Stimulated activated CD8-positive, alpha-beta memory T cell treated with anti-CD3 and anti-CD28 coated beads, Interleukin-12 subunit alpha, Interleukin-12 subunit beta, amount 100 ng/mL, for 24 hours (primary cell): ENCODE data around the gene MATCAP1.
A peak's percentile ranks its signal among the peaks of the same experiment; 100 is the strongest.

Source experiments
- DNase-seq: peaks from one replicate; pipeline ENCODE4 v3.0.0-alpha.2; 2020; ENCODE audit errors: extremely low read depth

Gene MATCAP1

GRCh38 chr16:67183627-67184452 lies at the start of gene MATCAP1:
MATCAP1 (minus strand) TSS chr16:67183963; CDS start chr16:67180610, 3,353 bp downstream.
- peak; percentile 79 for DNase-seq

- DNase-seq, result no peak
These were observed 47.3 kb upstream of the MATCAP1 start for GRCh38 chr16:67230809-67231660.

DNA sequence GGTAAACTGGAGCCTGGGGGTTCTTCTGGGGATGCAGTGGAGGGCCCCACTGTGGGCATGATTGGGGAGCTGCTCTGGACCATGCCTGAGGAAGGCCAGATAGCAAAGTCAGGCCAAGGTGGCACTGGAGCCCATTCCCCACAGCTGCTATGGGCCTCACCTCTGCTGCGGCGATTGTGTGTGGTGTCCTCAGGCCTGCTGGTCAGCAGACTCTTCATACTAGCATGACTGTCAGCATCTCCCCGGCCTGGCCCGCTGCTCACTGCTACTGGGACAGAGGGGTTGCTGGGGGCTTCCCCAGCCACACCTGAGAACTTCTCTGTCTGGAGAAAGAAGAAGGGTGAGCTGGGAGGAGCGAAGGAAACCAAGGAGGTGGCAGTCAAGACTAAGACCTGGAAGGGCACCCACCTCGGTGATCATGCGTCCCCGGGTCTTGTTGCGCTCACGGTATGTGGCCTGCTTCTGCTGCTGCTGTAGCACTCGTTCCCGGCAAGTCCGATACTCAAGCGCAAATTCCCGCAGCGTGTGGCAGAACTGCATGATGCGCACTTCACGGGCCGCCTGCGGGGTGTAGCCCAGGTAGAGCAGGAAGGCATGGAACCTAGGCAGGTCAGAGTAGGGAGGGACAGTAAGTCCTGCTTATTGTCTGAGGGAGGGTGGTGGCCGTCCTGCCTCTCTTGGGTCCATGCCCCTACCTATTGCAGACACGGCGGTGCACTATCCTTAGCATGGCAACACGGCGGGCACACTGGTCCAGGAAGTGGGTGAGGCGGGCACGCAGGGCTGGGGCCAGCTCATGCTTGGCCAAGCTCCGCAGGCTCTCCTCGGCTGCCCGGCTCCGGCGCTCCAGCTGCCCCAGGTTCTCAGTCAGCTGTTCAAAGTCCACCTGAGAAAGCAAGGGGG lies 46.4 kb upstream of the MATCAP1 start:
- DNase-seq, result no peak

DNA sequence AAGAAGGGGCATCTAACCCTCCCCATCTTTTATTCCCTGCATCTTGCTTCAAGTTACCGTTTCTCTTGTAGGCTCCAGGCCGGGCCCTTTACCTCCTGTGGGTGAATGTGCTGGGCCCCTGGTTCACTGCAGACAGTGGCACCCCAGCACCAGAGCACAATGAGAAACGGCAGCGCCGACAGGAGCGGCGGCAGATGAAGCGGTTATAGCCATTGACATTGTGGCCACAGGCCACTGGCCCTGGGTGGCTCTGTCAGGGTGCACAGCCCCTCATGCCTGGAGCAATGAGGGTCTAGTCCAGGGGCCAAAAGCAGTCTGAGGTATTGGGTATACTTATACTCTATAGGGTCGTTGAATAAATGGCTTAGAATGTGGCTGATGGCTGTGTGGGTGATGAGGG lies 45.1 kb upstream of the MATCAP1 start:
- DNase-seq, result no peak

DNA sequence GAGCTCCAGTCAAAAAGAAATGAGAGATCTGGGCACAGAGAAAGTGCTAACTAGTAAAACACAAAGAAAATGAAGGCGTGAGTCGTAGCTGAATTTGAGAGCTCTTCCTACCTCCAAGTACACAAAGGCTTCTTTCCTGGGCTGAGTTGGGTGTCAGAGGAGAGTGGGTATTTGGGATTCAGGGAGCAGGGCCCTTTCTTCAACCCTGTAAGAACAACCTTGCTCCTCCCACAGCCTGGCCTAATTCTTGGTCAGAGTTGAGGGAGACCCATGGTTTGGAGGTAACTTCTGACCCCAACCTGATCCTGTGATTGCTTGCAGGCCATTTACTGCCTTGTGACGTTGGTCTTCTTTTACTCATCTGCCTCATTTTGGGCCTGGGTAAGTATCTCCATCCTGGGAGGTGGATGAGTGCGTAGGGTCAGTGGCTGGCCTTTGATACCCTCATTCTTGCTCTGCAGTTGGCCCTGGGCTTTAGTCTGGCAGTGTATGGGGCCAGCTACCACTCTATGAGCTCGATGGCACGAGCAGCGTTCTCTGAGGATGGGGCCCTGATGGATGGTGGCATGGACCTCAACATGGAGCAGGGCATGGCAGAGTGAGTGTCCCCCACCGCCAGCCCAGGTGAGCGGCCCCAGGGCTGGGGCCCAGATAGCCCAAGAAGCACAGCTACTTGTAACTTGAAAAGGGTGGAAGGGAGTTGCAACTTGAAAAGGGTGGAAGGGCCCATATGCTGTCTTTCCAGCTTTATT lies 44.4 kb upstream of the MATCAP1 start:
- no peak for DNase-seq

GRCh38 chr16:67227567-67227921 lies 43.8 kb upstream of the MATCAP1 start:
- DNase-seq, result no peak

GRCh38 chr16:67226804-67227566 lies 43.2 kb upstream of the MATCAP1 start, which contains the start of gene TMEM208:
TMEM208 (plus strand) TSS chr16:67227130; CDS start chr16:67227219, 89 bp downstream.
- peak; percentile 95 for DNase-seq

- no peak for DNase-seq
These were observed 42.6 kb upstream of the MATCAP1 start for GRCh38 chr16:67226295-67226803.

DNA sequence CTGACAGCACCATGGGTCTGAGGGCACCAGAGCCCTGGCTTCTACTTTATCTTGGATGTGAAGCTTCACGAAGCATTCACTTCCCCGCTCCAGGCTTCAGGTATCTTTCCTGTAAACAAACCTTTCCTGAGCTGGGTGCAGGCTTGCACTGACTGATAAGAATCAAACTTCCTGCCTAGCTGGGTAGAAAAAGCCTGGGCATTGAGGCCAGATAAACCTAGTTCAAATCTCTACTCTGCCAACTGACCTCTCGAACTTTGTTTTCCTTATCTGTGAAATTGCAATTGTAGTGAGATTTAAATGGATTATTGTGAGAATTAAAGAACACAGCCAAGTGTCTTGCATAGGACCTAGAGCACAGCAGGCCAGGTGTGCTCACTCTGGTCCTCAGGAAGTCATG lies 40.2 kb upstream of the MATCAP1 start:
- no peak for DNase-seq

DNA sequence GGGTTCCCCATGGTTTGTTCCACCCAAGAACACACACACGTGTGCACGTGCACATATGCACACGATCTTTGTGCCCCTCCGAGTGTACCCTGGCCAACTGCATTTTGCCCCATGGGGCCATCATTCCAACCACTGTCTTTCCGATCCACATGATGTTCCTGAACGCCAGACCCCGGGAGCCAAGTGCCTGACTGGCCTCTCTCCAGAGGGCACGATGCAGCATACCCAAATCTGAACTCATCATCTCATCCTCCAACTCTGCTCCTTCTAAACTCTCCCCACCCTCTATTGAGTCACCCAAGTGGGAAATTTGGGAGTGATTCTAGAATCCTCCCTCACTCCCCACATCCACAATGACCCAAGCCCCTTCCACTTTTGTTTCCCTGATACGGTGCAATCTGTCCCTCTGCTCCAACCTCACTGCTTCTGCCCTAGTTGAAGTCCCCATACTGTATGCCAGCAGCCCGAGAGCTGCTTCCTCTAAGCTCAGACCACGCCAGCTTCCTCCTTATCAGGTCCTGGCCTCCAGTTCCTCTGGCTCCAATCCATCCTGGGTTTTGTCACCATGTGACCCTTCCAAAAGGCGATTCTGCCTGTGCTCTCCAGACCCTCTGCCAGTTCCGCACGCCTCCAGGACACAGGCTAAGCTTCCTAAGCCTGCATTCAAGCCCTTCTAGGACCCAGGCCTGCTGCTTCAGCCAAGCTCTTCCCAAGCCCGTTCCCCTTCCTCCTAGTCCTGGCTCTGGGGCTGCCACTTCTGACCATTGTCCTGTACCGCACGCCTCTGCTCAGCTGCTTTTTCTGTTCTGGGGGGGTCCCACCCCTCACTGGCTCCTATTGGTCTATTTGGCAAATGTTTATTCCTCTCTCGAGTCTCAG lies 33.1 kb upstream of the MATCAP1 start:
- DNase-seq, result no peak

DNA sequence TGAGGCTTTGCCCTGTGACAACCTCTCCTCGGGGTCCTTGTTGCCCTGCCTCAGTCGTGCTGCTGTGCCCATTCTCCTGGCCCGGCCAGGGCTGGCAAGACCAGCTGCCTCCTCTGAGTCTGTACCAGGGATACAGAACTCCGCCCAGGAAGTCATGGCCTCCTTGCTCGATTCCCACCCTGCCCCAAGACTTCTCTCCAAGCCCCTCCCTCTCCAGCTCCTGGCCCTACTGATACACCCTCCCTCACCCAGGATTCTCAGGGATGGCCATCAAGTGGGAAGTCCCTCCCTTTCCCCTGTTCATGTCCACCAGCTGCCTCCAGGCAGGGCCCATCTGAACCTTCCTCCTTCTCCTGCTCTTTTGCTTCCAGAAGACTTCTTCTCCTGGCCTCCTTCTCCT lies 31.9 kb upstream of the MATCAP1 start:
- DNase-seq, result no peak

GRCh38 chr16:67213197-67214019 lies 29.6 kb upstream of the MATCAP1 start:
- no peak for DNase-seq

DNA sequence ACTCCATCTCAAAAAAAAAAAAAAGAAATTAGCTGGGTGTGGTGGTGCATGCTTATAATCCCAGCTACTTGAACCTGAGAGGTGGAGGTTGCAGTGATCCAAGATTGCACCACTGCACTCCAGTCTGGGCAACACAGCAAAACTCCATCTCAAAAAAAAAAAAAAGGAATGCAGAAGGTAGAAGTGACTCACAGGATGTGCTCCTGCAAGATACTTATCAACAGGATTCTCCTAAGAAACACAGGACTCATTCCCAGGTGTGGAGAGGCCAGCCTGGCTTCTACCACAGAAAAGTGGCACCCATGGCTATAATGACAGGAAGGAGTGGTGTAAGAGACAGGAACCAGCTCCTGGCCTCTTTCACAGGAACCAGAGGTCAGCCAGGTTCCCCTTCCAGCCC lies 29.0 kb upstream of the MATCAP1 start:
- DNase-seq, result no peak

GRCh38 chr16:67211674-67212073 lies 27.9 kb upstream of the MATCAP1 start:
- no peak for DNase-seq

- no peak for DNase-seq
These were observed 26.5 kb upstream of the MATCAP1 start for GRCh38 chr16:67210069-67210937.

DNA sequence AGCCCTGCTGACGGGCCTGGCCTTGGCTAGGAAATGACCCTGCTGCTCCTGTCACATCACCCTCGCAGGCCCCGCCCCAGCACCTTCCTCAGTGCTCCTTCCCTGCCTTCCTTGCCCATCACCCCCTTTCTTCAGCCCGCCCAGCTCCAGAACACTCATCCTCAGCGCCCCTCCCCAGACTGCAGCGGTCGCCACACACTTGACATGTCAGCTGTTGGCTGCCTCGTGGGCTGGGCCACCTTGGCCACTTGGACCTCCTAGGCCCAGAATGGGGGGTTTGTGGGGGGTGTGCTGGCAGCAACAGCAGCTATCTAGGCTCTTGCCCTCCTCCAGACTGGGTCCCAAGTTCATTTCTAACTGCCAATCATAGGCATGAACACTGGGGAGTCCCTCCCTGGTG lies 25.8 kb upstream of the MATCAP1 start:
- DNase-seq, result no peak
